Muscle of leg (tissue), 11 donors: Measurements from ENCODE around the gene SLC29A1. TPM values are rescaled to one million over a fixed set of nuclear protein-coding genes. Genes with fewer than 3 reads are reported as not detected.

Source experiments
- DNase-seq: peaks from one replicate; pipeline ENCODE4 v3.0.0; 2013
- H3K27ac ChIP-seq: one replicate; pipeline ENCODE4 v1.5.1; 2013; ENCODE audit warnings: mild to moderate bottlenecking, low read length, control low read depth
- H3K27me3 ChIP-seq: one replicate; pipeline ENCODE4 v1.6.1; 2013; ENCODE audit warnings: low read length; ENCODE audit not compliant: control insufficient read depth, insufficient read depth
- H3K36me3 ChIP-seq: one replicate; pipeline ENCODE4 v1.6.1; 2013; ENCODE audit warnings: low read length; ENCODE audit not compliant: control insufficient read depth, insufficient read depth
- H3K4me1 ChIP-seq: one replicate; pipeline ENCODE4 v1.6.1; 2013; ENCODE audit warnings: low read length; ENCODE audit not compliant: control insufficient read depth, insufficient read depth
- H3K4me3 ChIP-seq: one replicate; pipeline ENCODE4 v1.5.1; 2013; ENCODE audit warnings: low read length, control low read depth
- H3K9me3 ChIP-seq: replicated peaks from 2 replicates; pipeline ENCODE4 v1.6.1; 2013; ENCODE audit warnings: low read depth, low read length; ENCODE audit not compliant: control insufficient read depth
- WGBS: methylation state at CpG from one replicate; pipeline ENCODE4 v1.1.5; 2013; ENCODE audit warnings: missing lambda C conversion rate; ENCODE audit not compliant: insufficient coverage; 5-methylcytosine and 5-hydroxymethylcytosine counted together
- polyA plus RNA-seq, 8 donors: library from polyadenylated mRNA; unstranded; fragments of 120-200 nt; gene quantifications; one replicate each; pipeline versions ENCODE4 v1.2.1 to v1.2.3, GENCODE V29; 2013; ENCODE audit warnings: inconsistent platforms in 1 of 8, low replicate concordance in 1 of 8; ENCODE audit not compliant: insufficient read length in 8 of 8, insufficient read depth in 1 of 8
- total RNA-seq: library from RNA; stranded (reverse); fragments of 120-200 nt; gene quantifications from one replicate; pipeline ENCODE4 v1.2.4, GENCODE V29; 2013

Gene SLC29A1
- total and polyA plus RNA-seq, 9 donors, result 27.8 to 94.2 (median 67.5) TPM

DNA sequence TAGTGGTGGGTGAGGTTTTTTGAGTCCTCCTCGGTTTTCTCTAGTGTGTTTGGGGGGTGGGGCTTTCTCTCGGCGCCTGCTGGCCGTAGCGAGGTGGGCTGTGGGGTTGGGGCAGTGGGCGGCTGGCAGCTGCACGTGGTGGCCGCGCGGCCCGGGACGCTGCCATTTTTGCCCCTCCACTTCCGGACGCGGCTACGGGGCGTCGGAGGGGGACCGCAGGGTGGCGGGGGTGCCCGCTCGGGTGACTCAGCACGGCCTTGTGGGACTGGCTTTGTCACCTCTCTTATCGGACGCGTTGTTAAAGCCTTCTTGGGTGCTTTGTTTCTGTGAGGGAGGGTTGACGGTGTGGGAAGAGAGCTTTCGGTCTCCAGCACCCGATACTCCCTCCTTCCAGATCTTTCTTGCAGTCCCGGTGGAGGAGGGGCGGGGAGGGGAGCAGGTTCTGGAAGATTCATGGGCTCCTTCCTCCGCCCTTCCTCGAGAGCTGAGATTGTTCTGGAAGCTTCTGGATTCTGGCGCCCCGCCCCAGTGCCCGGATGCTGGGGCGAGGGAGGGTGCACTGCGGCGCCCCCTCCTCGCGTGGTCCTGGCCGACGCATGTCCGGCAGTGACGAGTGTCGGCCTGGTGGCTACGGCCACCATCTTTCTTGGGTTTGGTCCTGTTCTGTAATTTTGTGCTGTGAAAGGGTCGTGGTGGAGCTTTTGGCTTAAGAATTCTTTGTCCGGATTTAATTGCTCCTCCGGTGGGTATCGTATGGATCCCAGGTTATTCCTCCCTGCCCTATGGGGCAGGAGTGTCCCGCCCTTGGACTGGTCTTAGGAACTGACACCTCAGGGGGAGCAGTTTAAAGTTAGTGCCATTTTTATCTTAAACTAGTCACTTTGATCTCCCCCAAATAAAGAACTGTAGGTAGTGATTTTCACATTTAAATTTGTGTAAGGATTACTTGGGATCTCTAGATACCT is 24.2 kb downstream of the SLC29A1 start:
- Histone ChIP-seq H3K36me3 (peaks cover 42% of the 10 kb centered on the region), H3K4me3 (peak overlapping the region; percentile 92), H3K27ac (peak overlapping the region; percentile 97), H3K27me3 (no peaks in the 10 kb centered on the region), H3K4me1 (peaks cover 14% of the 10 kb centered on the region), H3K9me3 (no peaks in the 10 kb centered on the region)
- WGBS, result under 1% methylated on average over 29 of the region's 52 CpGs
- peak; percentile 81 for DNase-seq

DNA sequence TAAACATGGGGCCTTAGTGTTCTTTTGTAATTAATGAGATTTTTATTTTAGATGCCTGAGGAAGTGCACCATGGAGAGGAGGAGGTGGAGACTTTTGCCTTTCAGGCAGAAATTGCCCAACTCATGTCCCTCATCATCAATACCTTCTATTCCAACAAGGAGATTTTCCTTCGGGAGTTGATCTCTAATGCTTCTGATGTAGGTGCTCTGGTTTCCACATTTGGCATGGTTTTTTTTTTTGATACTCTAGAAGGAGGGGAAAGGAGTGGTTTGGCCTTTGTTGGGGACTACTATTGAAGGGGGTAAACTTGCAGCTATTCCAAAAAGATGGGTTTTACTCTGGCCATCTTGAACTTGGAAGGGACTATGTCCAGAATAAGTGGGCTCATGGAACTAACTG is 25.2 kb downstream of the SLC29A1 start:
- Histone ChIP-seq H3K9me3 (no peaks in the 10 kb centered on the region), H3K4me3 (peak overlapping the region; percentile 92), H3K4me1 (peaks cover 14% of the 10 kb centered on the region), H3K27ac (no peak overlapping the region), H3K27me3 (no peaks in the 10 kb centered on the region), H3K36me3 (peaks cover 51% of the 10 kb centered on the region)
- no CpG with 5 or more reads among the region's 1 CpG for WGBS
- DNase-seq, result no peak

DNA sequence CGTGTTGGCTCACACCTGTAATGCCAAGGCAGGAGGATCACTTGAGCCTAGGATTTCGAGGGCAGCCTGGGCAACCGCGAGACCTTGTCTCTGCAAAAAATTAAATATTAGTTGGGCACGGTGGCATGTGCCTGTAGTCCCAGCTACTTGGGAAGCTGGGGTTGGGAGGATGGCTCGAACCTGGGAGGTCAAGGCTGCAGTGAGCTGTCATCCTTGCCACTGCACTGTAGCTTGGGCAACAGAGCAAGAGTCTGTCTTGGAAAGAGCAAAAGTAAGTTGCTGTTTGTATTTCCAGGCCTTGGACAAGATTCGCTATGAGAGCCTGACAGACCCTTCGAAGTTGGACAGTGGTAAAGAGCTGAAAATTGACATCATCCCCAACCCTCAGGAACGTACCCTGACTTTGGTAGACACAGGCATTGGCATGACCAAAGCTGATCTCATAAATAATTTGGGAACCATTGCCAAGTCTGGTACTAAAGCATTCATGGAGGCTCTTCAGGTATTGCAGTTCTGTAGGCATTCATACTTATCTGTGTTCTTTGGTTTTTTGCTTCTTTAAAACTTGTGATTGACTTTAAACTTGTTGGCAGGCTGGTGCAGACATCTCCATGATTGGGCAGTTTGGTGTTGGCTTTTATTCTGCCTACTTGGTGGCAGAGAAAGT is 25.8 kb downstream of the SLC29A1 start:
- WGBS, result 93% methylated on average over 6 of the region's 9 CpGs
- peaks cover 14% of the 10 kb centered on the region for H3K4me1 ChIP-seq
- H3K9me3 ChIP-seq, result no peaks in the 10 kb centered on the region
- no peaks in the 10 kb centered on the region for H3K27me3 ChIP-seq
- no peak for DNase-seq
- peaks cover 58% of the 10 kb centered on the region for H3K36me3 ChIP-seq
- no peak overlapping the region for H3K27ac ChIP-seq
- H3K4me3 ChIP-seq, result no peak overlapping the region

DNA sequence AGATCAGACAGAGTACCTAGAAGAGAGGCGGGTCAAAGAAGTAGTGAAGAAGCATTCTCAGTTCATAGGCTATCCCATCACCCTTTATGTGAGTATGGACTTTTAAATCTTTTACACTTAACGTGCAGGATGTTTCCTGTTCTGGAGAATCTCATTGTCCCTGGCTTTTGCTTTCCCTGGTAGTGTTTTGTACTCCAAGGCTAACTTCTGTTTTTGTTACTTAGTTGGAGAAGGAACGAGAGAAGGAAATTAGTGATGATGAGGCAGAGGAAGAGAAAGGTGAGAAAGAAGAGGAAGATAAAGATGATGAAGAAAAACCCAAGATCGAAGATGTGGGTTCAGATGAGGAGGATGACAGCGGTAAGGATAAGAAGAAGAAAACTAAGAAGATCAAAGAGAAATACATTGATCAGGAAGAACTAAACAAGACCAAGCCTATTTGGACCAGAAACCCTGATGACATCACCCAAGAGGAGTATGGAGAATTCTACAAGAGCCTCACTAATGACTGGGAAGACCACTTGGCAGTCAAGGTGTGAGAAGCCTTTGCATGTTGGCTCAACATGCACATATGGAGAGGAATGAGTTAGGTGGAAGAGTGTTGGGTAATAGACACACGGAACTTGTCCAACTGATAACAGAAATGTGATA is 26.8 kb downstream of the SLC29A1 start:
- no peak overlapping the region for H3K4me3 ChIP-seq

DNA sequence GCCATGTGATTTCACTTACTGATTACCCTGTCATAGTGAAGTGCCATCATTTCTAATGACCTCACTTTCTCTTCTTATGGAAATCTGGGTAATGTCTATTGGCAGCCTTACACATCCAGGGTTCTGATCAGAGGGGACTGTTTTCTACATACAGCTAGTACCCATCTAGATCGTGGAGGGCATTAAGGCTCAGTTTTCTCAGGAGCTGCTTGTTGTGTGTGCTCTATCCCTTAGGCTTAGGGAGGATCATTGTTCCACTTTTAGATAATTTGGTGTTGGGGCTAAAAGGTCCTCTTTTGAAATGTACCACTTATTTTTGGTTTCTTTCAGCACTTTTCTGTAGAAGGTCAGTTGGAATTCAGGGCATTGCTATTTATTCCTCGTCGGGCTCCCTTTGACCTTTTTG is 27.3 kb downstream of the SLC29A1 start:
- WGBS, result no CpG with 5 or more reads among the region's 3 CpGs
- H3K9me3 ChIP-seq, result no peaks in the 10 kb centered on the region
- no peak for DNase-seq
- H3K36me3 ChIP-seq, result peaks cover 70% of the 10 kb centered on the region
- H3K4me1 ChIP-seq, result peaks cover 15% of the 10 kb centered on the region
- no peaks in the 10 kb centered on the region for H3K27me3 ChIP-seq
- H3K4me3 ChIP-seq, result no peak overlapping the region
- no peak overlapping the region for H3K27ac ChIP-seq

More for the DNA sequence above, 26.8 kb downstream of the SLC29A1 start:
- DNase-seq, result no peak
- Histone ChIP-seq H3K9me3 (no peaks in the 10 kb centered on the region), H3K36me3 (peaks cover 67% of the 10 kb centered on the region), H3K4me1 (peaks cover 18% of the 10 kb centered on the region), H3K27me3 (no peaks in the 10 kb centered on the region), H3K27ac (no peak overlapping the region)
- 50% methylated on average over 1 of the region's 6 CpGs for WGBS

DNA sequence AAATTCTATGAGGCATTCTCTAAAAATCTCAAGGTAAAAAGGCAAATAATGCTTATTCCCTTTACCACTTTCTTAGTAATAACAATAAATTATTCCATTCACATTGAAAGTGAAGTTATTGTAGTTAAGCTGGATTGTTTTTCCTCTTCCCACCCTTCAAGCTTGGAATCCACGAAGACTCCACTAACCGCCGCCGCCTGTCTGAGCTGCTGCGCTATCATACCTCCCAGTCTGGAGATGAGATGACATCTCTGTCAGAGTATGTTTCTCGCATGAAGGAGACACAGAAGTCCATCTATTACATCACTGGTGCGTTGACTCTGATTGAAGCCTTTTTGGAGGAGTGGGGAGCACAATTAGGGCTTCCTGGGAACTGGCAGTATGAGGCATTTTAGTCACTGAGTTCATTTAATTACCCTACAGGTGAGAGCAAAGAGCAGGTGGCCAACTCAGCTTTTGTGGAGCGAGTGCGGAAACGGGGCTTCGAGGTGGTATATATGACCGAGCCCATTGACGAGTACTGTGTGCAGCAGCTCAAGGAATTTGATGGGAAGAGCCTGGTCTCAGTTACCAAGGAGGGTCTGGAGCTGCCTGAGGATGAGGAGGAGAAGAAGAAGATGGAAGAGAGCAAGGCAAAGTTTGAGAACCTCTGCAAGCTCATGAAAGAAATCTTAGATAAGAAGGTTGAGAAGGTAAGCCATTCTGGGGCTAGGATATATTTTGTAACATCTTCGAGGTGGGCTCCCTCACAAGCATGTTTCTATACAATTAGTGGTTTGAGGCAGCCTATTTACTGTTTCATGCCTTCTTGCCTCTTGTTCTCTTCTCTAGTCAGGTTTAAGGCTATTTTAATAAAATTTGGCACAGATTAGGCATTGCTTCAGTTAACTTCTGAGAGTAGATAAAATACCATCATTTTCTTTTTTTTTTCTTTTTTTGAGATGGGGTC is 28.5 kb downstream of the SLC29A1 start:
- peaks cover 70% of the 10 kb centered on the region for H3K36me3 ChIP-seq
- H3K4me1 ChIP-seq, result peaks cover 21% of the 10 kb centered on the region
- H3K4me3 ChIP-seq, result no peak overlapping the region
- no peaks in the 10 kb centered on the region for H3K27me3 ChIP-seq
- H3K27ac ChIP-seq, result no peak overlapping the region
- WGBS, result 94% methylated on average over 7 of the region's 14 CpGs
- no peaks in the 10 kb centered on the region for H3K9me3 ChIP-seq
- no peak for DNase-seq

DNA sequence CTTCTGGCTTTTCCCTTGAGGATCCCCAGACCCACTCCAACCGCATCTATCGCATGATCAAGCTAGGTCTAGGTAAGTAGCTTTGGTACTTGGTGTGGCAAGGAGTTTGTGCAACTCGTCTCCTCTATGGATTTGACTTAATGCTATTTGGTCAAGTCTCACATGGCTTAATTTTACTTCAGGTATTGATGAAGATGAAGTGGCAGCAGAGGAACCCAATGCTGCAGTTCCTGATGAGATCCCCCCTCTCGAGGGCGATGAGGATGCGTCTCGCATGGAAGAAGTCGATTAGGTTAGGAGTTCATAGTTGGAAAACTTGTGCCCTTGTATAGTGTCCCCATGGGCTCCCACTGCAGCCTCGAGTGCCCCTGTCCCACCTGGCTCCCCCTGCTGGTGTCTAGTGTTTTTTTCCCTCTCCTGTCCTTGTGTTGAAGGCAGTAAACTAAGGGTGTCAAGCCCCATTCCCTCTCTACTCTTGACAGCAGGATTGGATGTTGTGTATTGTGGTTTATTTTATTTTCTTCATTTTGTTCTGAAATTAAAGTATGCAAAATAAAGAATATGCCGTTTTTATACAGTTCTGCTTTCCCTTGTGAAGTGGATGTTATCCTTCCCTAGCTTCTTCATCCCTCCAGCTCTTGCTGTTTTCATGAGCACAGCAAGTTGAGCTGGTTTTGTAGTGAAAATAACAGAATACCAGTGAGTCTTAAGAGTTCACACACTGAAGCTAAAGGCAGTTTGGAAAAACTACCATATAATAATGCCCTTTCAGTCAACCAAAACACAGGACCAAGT is 30.1 kb downstream of the SLC29A1 start:
- 100% methylated on average over 1 of the region's 10 CpGs for WGBS
- Histone ChIP-seq H3K27me3 (no peaks in the 10 kb centered on the region), H3K4me1 (peaks cover 28% of the 10 kb centered on the region)

DNA sequence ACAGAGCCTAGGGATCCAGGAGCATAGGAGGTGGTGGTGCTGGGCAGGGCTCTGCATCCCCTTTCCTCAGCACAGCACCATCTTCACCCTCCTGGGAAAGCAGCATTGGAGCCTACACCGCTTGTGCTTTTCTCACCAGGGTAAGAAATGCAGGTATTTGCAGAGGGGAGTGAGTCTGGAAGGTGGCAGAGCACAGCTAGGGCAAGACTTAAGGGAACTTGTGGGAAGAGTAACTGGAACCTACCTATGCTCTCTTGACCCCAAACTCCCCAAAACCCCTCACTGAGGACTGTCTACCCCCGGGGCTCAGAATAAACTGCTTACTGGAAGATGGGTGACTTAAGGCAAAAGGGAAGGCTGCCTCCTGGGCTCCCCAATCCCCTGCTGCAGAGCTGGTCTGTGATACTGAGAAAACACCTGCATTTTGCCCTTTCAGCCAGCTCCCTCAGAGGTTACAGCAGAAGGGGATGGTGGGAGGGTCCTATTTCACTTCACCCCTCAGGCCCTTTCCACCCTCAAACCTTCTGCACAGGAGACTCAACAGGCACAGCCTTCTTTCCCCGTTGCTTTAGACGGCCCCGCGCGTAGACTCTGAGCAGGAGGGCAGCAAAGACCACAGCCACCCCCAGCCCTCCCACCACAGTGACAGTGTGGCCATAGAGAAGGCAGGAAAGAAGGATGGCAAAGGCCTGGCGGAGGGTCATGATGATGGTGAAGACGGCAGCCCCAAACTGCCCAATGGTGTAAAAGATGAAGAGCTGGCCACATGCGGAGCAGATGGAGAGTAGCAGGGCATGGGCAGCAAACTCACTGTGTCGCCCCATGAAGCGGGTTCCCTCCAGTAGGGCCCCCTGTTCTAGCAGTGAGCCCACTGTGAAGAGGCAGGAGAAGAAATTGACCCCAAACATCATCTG is 31.1 kb downstream of the SLC29A1 start:
- 73% methylated on average over 2 of the region's 12 CpGs for WGBS
- Histone ChIP-seq H3K36me3 (peaks cover 67% of the 10 kb centered on the region), H3K4me3 (no peak overlapping the region), H3K9me3 (no peaks in the 10 kb centered on the region), H3K4me1 (peaks cover 22% of the 10 kb centered on the region), H3K27ac (no peak overlapping the region), H3K27me3 (no peaks in the 10 kb centered on the region)
- DNase-seq, result no peak

More for the DNA sequence above, 30.1 kb downstream of the SLC29A1 start:
- H3K4me3 ChIP-seq, result no peak overlapping the region
- H3K9me3 ChIP-seq, result no peaks in the 10 kb centered on the region
- H3K27ac ChIP-seq, result no peak overlapping the region
- peaks cover 68% of the 10 kb centered on the region for H3K36me3 ChIP-seq
- no peak for DNase-seq
